RWPE1 (cell line): ENCODE data around the gene CBR1.
"Not testable (repeated sequence)": the region's sequence is repeated elsewhere in the genome, so short reads cannot be mapped to it uniquely, and the experiment has no call there.

ENCODE experiments used
- CTCF ChIA-PET: fragments of 350-600 bp; sonication (Branson Sonifier 250); formaldehyde crosslinking; extraction: SDS; loops from one replicate; lab custom pipeline; 2021; lab: Yijun Ruan, JAX
- POLR2A ChIA-PET: fragments of 400-600 bp; formaldehyde crosslinking; extraction: SDS; loops from one replicate; lab custom pipeline; 2020; ENCODE audit warnings: antibody characterized with exemption; ENCODE audit not compliant: low non-redundant PET; lab: Yijun Ruan, JAX
- DNase-seq: peaks from one replicate; pipeline ENCODE4 v3.0.0; 2012; ENCODE audit warnings: low spot score
- H3K27ac ChIP-seq: fragments of 450-650 bp; 2 replicates; pipeline ENCODE4 v1.5.1; 2017
- TF ChIP-seq, protein P1 (sequence below): fragments of 450-650 bp; conservative IDR thresholded peaks from 2 replicates; pipeline ENCODE4 v1.5.1; 2017; ENCODE audit warnings: low read depth, mild to moderate bottlenecking

Gene CBR1

DNA sequence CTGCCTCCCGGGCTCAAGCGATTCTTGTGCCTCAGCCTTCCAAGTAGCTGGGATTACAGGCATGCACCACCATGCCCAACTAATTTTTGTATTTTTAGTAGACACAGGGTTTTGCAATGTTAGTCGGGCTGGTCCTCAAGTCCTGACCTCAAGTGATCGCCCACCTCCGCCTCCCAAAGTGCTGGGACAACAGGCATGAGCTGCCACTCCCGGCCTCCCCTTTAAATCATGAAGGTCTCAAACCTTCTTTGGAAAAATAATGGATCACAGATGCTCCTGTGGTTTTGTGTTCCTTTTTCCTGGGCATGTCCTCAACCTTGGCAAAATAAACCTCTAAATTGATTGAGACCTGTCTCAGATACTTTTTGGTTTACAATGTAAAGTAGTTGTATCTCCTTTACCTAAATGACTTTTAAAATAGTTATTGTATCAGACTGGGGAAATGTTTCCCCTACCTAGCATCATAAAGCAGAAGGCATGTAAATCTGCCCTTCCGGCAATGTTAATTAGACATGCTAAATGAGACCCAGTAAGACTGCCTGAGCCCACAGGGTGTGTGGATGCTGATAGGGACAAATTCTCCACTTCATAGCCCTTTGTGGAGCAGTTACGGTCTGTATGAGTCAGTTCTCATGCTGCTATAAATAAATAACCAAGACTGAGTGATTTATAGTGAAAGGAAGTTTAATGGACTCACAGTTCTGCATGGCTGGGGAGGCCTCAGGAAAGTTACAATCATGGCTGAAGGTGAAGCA is 27.8 kb downstream of the CBR1 start:
- peak overlapping the region; percentile 46 for H3K27ac ChIP-seq
- POLR2A ChIA-PET, result interaction anchor here (0.9 kb wide), 1 partner anchor 28 kb away, joined by 3 read pairs; no protein-coding TSS in a partner anchor
- DNase-seq, result no peak
- TF ChIP-seq, protein P1, sequence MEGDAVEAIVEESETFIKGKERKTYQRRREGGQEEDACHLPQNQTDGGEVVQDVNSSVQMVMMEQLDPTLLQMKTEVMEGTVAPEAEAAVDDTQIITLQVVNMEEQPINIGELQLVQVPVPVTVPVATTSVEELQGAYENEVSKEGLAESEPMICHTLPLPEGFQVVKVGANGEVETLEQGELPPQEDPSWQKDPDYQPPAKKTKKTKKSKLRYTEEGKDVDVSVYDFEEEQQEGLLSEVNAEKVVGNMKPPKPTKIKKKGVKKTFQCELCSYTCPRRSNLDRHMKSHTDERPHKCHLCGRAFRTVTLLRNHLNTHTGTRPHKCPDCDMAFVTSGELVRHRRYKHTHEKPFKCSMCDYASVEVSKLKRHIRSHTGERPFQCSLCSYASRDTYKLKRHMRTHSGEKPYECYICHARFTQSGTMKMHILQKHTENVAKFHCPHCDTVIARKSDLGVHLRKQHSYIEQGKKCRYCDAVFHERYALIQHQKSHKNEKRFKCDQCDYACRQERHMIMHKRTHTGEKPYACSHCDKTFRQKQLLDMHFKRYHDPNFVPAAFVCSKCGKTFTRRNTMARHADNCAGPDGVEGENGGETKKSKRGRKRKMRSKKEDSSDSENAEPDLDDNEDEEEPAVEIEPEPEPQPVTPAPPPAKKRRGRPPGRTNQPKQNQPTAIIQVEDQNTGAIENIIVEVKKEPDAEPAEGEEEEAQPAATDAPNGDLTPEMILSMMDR, result no peak
- CTCF ChIA-PET, result no interaction called here

DNA sequence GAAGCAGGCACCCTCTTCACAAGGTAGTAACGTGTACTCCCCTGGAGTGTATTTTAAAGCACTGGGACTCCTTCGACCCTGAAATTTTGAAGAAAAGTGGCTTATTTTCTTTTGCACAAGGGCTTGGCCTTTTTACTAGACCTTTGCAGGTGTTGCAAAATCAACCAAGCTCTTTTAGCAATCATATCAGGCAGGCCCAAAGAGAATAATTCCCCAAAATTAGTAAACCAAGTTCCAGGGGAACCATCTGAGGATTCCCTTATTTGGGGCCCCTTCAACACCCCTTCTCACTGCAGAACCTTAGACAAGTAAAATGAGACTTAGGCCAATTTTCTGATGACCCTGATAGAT is 28.3 kb downstream of the CBR1 start:
- ChIA-PET POLR2A (no interaction called here), CTCF (no interaction called here)
- TF ChIP-seq, protein P1, result no peak
- H3K27ac ChIP-seq, result no peak overlapping the region
- DNase-seq, result no peak

DNA sequence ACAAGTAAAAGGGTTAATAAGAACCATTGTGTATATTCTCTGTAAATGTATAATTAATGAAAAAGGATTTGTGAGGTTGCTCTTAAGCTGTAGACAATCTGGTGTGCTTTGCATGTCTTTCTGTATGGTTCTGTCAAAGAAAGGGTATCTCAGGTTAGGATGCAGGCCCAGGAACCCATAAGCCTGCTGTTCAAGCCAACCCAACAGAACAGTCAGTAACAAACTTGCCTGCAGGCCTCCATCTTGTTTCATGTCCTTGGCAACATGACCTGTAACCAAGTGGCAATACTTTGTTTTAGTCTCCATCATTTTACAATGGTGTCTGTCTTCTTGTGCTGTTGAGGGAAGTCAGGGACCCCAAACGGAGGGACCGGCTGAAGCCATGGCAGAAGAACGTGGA is 29.2 kb downstream of the CBR1 start:
- ChIA-PET POLR2A (no interaction called here), CTCF (no interaction called here)
- DNase-seq, result no peak
- TF ChIP-seq, protein P1, result no peak
- no peak overlapping the region for H3K27ac ChIP-seq

DNA sequence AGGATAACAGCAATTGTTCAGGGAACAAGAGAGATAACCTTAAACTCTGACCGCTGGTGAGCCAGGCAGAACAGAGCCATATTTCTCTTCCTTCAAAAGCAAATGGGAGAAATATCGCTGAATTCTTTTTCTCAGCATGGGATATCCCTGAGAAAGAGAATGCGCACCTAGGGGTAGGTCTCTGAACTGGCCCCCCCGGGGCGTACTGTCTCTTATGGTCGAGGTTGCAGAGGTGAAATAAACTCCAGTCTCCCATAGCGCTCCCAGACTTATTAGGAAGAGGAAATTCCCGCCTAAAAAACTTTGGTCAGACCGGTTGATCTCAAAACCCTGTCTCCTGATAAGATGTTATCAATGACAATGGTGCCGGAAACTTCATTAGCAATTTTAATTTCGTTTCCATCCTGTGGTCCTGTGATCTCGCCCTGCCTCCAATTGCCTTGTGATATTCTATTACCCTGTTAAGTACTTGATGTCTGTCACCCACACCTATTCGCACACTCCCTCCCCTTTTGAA is 29.9 kb downstream of the CBR1 start:
- H3K27ac ChIP-seq, CTCF ChIA-PET, DNase-seq, POLR2A ChIA-PET: not testable (repeated sequence)

DNA sequence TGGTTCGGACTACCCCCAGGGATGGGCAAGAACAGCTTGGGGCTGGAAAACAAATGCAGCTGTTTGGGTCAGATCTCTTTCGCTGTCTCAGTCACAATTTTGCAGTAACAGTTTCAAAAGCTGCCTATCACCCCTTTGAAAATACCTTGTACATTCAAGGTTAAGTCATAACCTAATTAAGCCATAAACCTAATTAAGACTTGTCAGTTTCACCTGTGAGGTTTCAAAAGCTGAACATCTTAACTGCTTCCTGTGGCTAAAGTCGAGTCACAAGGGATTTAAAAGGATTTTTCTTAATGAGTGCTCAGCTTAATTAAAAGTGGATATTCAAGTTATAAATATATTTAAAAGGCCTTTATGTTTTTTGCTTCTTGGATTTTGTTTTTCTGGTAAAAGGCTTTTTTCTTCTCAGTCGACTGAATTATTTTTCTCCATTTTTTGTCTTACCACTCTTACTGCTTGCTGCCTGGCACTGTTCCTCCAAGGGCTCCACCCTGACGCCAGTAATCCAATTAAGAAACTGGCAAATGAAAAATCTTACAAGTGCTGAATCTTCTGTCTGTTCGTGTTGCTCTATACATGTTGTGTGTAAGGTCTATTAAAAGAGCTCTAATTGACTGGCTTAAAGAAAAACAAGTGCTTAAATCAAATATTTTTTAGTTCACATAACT is 31.3 kb downstream of the CBR1 start:
- no peak overlapping the region for H3K27ac ChIP-seq
- DNase-seq, result no peak
- TF ChIP-seq, protein P1, result no peak
- ChIA-PET POLR2A (no interaction called here), CTCF (interaction anchor here (0.7 to 1.1 kb wide), 3 partner anchors 12 to 618 kb away, joined by 3 to 7 read pairs (median 3); no protein-coding TSS in a partner anchor)

DNA sequence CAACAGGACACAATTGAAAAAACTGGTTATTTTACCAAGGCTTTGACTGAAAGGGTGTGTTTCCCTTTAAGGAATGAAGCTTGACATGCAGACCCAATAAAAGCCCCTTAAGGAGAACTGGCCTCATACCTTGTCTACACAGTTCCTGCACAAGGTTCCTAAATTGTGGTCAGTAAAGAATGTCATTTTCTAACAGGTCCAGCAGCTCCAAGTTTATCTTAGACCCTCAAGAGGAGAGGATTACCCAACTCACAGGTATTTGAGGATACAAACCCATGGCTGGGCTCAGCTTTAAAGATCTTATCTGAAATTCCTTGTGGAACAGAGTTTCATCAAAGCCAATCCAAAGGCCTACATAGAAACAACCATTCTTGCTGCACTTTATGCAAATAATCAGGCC is 33.6 kb downstream of the CBR1 start:
- no peak for DNase-seq
- H3K27ac ChIP-seq, result no peak overlapping the region
- TF ChIP-seq, protein P1, result no peak
- CTCF ChIA-PET, result no interaction called here
- POLR2A ChIA-PET, result no interaction called here
